CD1c-positive myeloid dendritic cell (primary cell): ENCODE data around the gene ZNF747.
A peak's percentile ranks its signal among the peaks of the same experiment; 100 is the strongest.

ENCODE experiments used
- DNase-seq: peaks from one replicate; pipeline ENCODE4 v3.0.0-alpha.2; 2016; ENCODE audit errors: extremely low spot score

ZNF747 gene

GRCh38 chr16:30534368-30535105, at the start of gene ZNF747:
Gene ZNF747 (minus strand): TSS chr16:30534858. CDS start chr16:30534679, 179 bp downstream.
- DNase-seq, result peak; percentile 93

GRCh38 chr16:30582611-30583340, 48.1 kb upstream of the ZNF747 start:
- DNase-seq, result no peak

GRCh38 chr16:30581457-30581856, 46.8 kb upstream of the ZNF747 start:
- no peak for DNase-seq

- no peak for DNase-seq
These were observed 40.0 kb upstream of the ZNF747 start for GRCh38 chr16:30574678-30575077.

GRCh38 chr16:30571445-30572322, 37.0 kb upstream of the ZNF747 start, which contains the start of gene ZNF688:
Gene ZNF688 (minus strand): TSS chr16:30571714. CDS start chr16:30571629, 85 bp downstream.
- DNase-seq, result peak; percentile 96

GRCh38 chr16:30570636-30571444, 36.2 kb upstream of the ZNF747 start:
- no peak for DNase-seq

- peak; percentile 27 for DNase-seq
These were observed 35.3 kb upstream of the ZNF747 start for GRCh38 chr16:30569746-30570635.

GRCh38 chr16:30569281-30569680, 34.6 kb upstream of the ZNF747 start:
- no peak for DNase-seq

GRCh38 chr16:30567991-30568638, 33.5 kb upstream of the ZNF747 start:
- DNase-seq, result peak; percentile 81

GRCh38 chr16:30567160-30567990, 32.7 kb upstream of the ZNF747 start:
- DNase-seq, result peak; percentile 48

- no peak for DNase-seq
These were observed 31.9 kb upstream of the ZNF747 start for GRCh38 chr16:30566531-30566930.

- no peak for DNase-seq
These were observed 31.3 kb upstream of the ZNF747 start for GRCh38 chr16:30565984-30566383.

- DNase-seq, result no peak
These were observed 30.9 kb upstream of the ZNF747 start for GRCh38 chr16:30565526-30565925.

GRCh38 chr16:30562021-30562420, 27.4 kb upstream of the ZNF747 start:
- DNase-seq, result no peak

- DNase-seq, result peak; percentile 24
These were observed 26.6 kb upstream of the ZNF747 start for GRCh38 chr16:30561089-30561816.

- peak; percentile 49 for DNase-seq
These were observed 25.0 kb upstream of the ZNF747 start for GRCh38 chr16:30559690-30560089.

- DNase-seq, result no peak
These were observed 24.2 kb upstream of the ZNF747 start for GRCh38 chr16:30558789-30559377.
